Body of pancreas (tissue), 4 donors: Measurements from ENCODE around the gene FNDC5. TPM values are rescaled to one million over a fixed set of nuclear protein-coding genes. Genes with fewer than 3 reads are reported as not detected.

Experiments used
- ATAC-seq: fragments of 150-250 bp; one replicate; pipeline ENCODE4 v1.9.1; 2016
- DNase-seq, 4 donors: peaks; one replicate each; pipeline ENCODE4 v3.0.0-alpha.2; 2019
- H3K27ac ChIP-seq, 4 donors: fragments of 200-600 bp; sonication (generic); 1 replicate in 3 of 4; 2 replicates in 1 of 4; pipeline versions ENCODE4 v1.5.1 to v1.6.1; 2016 to 2019; ENCODE audit warnings: mild to moderate bottlenecking in 1 of 4, mixed read lengths in 1 of 4, moderate library complexity in 1 of 4
- H3K27me3 ChIP-seq, 2 donors: fragments of 200-600 bp; sonication (generic); one replicate each; pipeline ENCODE4 v1.6.0; 2016; ENCODE audit warnings: mild to moderate bottlenecking in 1 of 2
- H3K36me3 ChIP-seq, 2 donors: fragments of 200-600 bp; sonication (generic); replicated peaks in 1 of 2; 2 replicates each; pipeline ENCODE4 v1.5.1; 2016; ENCODE audit warnings: low read depth in 2 of 2; ENCODE audit not compliant: insufficient read depth in 1 of 2
- H3K4me1 ChIP-seq: fragments of 200-600 bp; sonication (generic); one replicate; pipeline ENCODE4 v1.6.0; 2016
- H3K4me3 ChIP-seq, 2 donors: fragments of 200-600 bp; sonication (generic); 1 replicate in 1 of 2; 2 replicates in 1 of 2; pipeline ENCODE4 v1.5.1; 2016 to 2019
- H3K9me3 ChIP-seq, 3 donors: fragments of 200-600 bp; sonication (generic); 1 replicate in 2 of 3; 2 replicates in 1 of 3; pipeline ENCODE4 v1.5.1; 2016
- POLR2A ChIP-seq, 3 donors: fragments of 450-650 bp; IDR thresholded peaks; one replicate each; pipeline ENCODE4 v1.6.1; 2016; ENCODE audit warnings: antibody characterized with exemption in 3 of 3, mild to moderate bottlenecking in 2 of 3
- WGBS, 2 donors: methylation state at CpG; one replicate each; pipeline ENCODE4 v1.1.5; 2017; 5-methylcytosine and 5-hydroxymethylcytosine counted together
- intact Hi-C: fragments of 100-400 bp; cut with DNase I; formaldehyde crosslinking; loops from one replicate; pipeline ENCODE4 v1.15.1; 2023
- total RNA-seq, 2 donors: library from RNA; depleted of rRNA; stranded (reverse); fragments of >200 nt; gene quantifications; one replicate each; pipeline ENCODE4 v1.1.0, GENCODE V29; 2016
- TF ChIP-seq, protein P1 (sequence below), 7 experiments: fragments of 450-650 bp in 4 of 7; fragments of 200-600 bp in 3 of 7; sonication (generic) in 3 of 7; IDR thresholded peaks; one replicate each; pipeline ENCODE4 v1.5.1; 2016 to 2019; ENCODE audit warnings: antibody characterized with exemption in 7 of 7

The FNDC5 gene
- total RNA-seq, 2 donors from 2014 or later = not detected

DNA sequence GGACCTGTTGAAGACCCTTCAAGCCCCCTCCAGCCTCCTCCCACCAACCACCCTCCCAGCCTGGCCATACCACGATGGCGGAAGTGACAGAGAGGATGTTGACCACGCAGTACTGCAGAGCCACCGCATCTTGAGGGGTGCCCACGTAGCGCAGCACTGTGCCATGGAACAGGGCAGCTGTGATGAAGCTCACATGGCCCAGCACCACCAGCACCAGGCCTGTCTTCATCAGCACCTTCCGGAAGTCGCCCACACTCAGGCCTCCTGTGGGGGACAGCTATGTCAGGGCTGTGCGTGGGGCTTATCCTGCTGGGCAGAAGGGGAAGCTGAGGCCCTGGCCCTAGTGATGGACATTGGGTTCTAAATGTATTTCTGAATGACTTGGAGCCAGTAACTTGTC, 27.3 kb upstream of the FNDC5 start:
- H3K36me3 ChIP-seq = no peaks in the 10 kb centered on the region
- H3K9me3 ChIP-seq = no peaks in the 10 kb centered on the region
- H3K4me1 ChIP-seq = peaks cover 23% of the 10 kb centered on the region
- DNase-seq (no peak), ATAC-seq (no peak)
- intact Hi-C loops = no loop called here
- 93 to 100% methylated on average over 7 to 9 of the region's 9 CpGs for WGBS, 2 donors
- H3K27me3 ChIP-seq = no peaks in the 10 kb centered on the region
- TF ChIP-seq POLR2A (IDR thresholded peaks at IDR 0.05) = no peak
- TF ChIP-seq, protein P1, sequence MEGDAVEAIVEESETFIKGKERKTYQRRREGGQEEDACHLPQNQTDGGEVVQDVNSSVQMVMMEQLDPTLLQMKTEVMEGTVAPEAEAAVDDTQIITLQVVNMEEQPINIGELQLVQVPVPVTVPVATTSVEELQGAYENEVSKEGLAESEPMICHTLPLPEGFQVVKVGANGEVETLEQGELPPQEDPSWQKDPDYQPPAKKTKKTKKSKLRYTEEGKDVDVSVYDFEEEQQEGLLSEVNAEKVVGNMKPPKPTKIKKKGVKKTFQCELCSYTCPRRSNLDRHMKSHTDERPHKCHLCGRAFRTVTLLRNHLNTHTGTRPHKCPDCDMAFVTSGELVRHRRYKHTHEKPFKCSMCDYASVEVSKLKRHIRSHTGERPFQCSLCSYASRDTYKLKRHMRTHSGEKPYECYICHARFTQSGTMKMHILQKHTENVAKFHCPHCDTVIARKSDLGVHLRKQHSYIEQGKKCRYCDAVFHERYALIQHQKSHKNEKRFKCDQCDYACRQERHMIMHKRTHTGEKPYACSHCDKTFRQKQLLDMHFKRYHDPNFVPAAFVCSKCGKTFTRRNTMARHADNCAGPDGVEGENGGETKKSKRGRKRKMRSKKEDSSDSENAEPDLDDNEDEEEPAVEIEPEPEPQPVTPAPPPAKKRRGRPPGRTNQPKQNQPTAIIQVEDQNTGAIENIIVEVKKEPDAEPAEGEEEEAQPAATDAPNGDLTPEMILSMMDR (IDR thresholded peaks at IDR 0.05) = no peak
- no peak overlapping the region for H3K27ac ChIP-seq
- no peak overlapping the region for H3K4me3 ChIP-seq

DNA sequence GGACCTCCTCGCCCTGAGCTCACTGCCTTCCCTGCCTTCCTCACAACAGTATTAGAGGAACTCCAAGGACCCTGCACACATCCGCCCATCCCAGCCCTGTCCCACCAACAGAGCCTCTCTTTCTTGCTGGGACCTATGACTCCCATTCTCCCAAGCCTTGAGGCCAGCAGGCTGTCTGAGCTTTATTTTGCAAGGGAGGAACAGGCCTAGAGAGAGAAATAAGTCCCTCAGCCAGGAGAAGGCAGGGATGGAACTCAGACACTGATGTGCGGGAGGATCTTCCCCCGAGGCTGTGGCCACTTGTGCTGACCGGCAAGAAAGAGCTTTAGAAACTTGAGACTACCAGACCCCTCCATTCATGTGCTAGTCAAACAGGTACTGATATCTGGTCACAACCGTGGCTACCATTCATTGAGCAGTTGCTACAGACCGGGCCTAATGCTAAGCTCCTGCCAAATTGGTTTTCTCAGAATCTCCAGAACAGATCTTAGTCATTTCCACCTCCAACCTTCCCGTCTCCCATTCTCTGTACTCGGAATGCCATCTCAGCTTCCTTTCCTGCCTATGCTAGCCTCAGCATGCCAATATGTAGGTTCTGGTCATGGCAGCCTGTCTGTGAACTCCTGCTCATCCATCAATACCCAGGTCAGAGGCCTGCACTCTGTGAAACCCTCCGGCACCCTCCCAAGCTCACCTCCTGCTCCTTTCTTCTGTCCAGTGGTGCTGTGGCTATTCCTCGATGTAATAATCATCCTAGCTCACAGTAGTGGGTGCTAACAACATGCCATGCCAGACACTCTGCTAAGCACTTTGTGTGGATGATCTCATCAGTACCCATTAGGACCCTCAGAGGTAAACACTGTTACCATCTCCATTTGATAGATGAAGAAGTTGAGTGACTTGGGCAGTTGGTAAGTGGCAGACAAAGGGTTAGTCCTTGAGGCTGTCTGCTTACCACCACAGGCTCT, 26.7 kb upstream of the FNDC5 start:
- Histone ChIP-seq H3K27ac (no peak overlapping the region), H3K4me3 (no peak overlapping the region), H3K27me3 (no peaks in the 10 kb centered on the region), H3K4me1 (peaks cover 28% of the 10 kb centered on the region), H3K9me3 (no peaks in the 10 kb centered on the region), H3K36me3 (no peaks in the 10 kb centered on the region)
- whole genome bisulfite sequencing, 2 donors = 84 to 87% methylated on average over 11 of the region's 11 CpGs
- no peak for TF ChIP-seq POLR2A (IDR thresholded peaks at IDR 0.05)
- TF ChIP-seq, protein P1 (IDR thresholded peaks at IDR 0.05) = no peak
- ATAC-seq (no peak), DNase-seq (no peak)
- intact Hi-C loops = no loop called here

DNA sequence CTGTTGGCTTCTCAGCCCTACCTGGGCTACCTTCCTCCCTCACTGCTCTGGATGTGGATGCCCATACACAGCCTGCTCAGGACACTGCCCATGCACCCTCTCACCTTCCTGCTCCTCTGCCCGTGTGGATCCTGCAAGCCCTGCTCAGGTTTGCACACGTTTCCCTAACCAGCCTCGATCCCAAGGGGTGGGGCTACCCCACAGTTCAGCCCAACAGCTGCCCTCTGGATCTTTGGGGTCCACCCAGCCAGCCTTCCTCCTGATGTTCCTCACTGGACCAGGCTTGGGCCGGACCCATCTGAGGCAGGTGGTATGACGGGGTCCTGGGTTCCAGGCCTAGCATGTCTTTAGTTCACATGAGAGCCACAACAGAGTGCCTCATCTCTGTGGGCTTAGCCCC, 25.7 kb upstream of the FNDC5 start:
- no peaks in the 10 kb centered on the region for H3K36me3 ChIP-seq
- intact Hi-C loops = no loop called here
- H3K4me1 ChIP-seq = peaks cover 25% of the 10 kb centered on the region
- no peaks in the 10 kb centered on the region for H3K9me3 ChIP-seq
- H3K27me3 ChIP-seq = no peaks in the 10 kb centered on the region
- TF ChIP-seq, protein P1 (IDR thresholded peaks at IDR 0.05) = no peak
- no peak for TF ChIP-seq POLR2A (IDR thresholded peaks at IDR 0.05)
- WGBS, 2 donors = 20 to 82% methylated on average over 1 to 5 of the region's 5 CpGs
- no peak overlapping the region for H3K27ac ChIP-seq
- DNase-seq (no peak), ATAC-seq (no peak)
- no peak overlapping the region for H3K4me3 ChIP-seq

DNA sequence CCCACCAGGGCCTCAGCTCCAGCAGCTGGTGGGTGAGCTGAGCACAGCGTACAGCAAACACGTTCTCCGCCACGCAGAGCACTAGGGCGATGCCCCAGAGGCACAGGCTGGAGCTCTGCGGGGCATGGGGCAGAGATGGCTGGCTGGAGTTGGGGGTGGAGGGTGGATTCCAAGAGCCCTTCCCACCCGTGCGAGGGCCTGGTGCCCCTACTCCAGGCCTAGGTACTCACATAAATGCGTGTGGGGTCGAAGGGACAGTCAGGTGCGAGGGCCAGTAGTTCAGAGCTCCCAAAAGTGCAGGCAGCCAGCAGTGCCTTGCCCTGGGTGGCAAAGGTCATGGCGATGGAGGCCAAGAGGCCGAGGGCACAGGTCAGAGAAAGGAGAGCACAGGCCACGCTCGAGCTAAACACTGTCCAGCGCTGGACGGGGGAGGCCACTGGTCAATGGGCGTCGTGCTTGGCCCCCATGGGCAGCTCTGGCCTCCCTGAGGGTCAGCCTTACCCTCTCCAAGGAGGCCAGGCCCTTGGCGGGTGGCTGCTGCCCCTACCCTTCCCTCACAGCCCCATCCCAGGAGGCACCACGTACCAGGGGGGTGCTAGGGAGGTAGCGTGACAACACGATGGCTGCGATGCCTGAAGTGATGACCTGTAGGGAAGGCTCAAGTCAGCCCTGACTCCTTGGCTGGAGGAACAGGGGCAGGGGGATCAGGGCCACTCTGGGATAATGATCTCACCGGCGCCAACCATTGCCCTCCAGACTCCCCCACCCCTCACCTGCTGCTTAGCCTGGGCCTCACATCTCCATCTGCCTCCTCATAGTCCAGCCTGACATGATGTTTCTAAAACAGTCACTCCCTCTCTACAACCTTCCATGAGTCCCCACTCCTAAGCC, 24.9 kb upstream of the FNDC5 start:
- DNase-seq (no peak), ATAC-seq (no peak)
- H3K4me1 ChIP-seq = peaks cover 21% of the 10 kb centered on the region
- no peaks in the 10 kb centered on the region for H3K9me3 ChIP-seq
- WGBS, 2 donors = 95% methylated on average over 18 to 26 of the region's 26 CpGs
- no peak overlapping the region for H3K4me3 ChIP-seq
- intact Hi-C loops = no loop called here
- TF ChIP-seq, protein P1 (IDR thresholded peaks at IDR 0.05) = no peak
- no peak for TF ChIP-seq POLR2A (IDR thresholded peaks at IDR 0.05)
- H3K36me3 ChIP-seq = no peaks in the 10 kb centered on the region
- H3K27me3 ChIP-seq = no peaks in the 10 kb centered on the region
- no peak overlapping the region for H3K27ac ChIP-seq
